ENCODE measurements around the gene DEUP1. TPM values are rescaled to one million over a fixed set of nuclear protein-coding genes. Genes with fewer than 3 reads are reported as not detected.

Gene DEUP1
- total RNA-seq, 4 donors from 2014 or later = not detected

GRCh38 chr11:93480756-93481155 is 150.2 kb downstream of the DEUP1 start:
- TF ChIP-seq POLR2A (IDR thresholded peaks at IDR 0.05) = no peak
- TF ChIP-seq, protein P1, sequence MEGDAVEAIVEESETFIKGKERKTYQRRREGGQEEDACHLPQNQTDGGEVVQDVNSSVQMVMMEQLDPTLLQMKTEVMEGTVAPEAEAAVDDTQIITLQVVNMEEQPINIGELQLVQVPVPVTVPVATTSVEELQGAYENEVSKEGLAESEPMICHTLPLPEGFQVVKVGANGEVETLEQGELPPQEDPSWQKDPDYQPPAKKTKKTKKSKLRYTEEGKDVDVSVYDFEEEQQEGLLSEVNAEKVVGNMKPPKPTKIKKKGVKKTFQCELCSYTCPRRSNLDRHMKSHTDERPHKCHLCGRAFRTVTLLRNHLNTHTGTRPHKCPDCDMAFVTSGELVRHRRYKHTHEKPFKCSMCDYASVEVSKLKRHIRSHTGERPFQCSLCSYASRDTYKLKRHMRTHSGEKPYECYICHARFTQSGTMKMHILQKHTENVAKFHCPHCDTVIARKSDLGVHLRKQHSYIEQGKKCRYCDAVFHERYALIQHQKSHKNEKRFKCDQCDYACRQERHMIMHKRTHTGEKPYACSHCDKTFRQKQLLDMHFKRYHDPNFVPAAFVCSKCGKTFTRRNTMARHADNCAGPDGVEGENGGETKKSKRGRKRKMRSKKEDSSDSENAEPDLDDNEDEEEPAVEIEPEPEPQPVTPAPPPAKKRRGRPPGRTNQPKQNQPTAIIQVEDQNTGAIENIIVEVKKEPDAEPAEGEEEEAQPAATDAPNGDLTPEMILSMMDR (IDR thresholded peaks at IDR 0.05) = no peak
- no peak for DNase-seq (ENCODE audit: low spot score in 2 of 2)
- intact Hi-C loops (cut with DNase I; ENCODE audit: low total_unique reads) = no loop called here
- H3K4me3 ChIP-seq (ENCODE audit: low read depth, poor library complexity, severe bottlenecking) = no peak overlapping the region
- 89 to 96% methylated on average over 1 of the region's 1 CpG for WGBS, 2 donors

- intact Hi-C loops (cut with DNase I; ENCODE audit: low total_unique reads) = no loop called here
- DNase-seq (ENCODE audit: low spot score in 2 of 2) = no peak
- 70 to 78% methylated on average over 13 to 16 of the region's 16 CpGs for WGBS, 2 donors
- H3K4me3 ChIP-seq (ENCODE audit: low read depth, poor library complexity, severe bottlenecking) = no peak overlapping the region
- TF ChIP-seq, protein P1 (IDR thresholded peaks at IDR 0.05) = no peak
- TF ChIP-seq POLR2A (IDR thresholded peaks at IDR 0.05) = no peak
Measured at GRCh38 chr11:93481279-93481678, 150.7 kb downstream of the DEUP1 start.

DNA sequence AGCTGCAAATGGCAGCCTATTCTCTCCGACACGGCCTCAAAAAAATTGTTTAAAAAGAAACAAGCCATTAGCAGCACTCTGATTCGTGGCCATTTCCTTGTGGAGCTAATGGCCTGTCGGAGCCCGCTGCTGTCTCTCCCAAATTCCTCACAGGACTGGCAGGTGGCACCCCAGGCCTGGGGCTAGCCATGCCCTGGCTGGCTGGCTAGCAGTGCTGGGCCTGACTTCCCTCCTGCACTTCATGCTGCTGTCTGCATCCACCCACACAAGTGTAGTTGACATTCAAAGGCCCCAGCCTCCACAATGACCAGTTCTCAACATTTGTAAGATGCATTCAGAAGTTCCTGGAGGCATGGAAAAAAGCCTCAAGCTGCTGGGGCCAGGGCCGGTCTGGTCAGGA is 151.2 kb downstream of the DEUP1 start:
- TF ChIP-seq POLR2A (IDR thresholded peaks at IDR 0.05) = no peak
- TF ChIP-seq, protein P1 (IDR thresholded peaks at IDR 0.05) = no peak
- H3K4me3 ChIP-seq (ENCODE audit: low read depth, poor library complexity, severe bottlenecking) = no peak overlapping the region
- intact Hi-C loops (cut with DNase I; ENCODE audit: low total_unique reads) = no loop called here
- DNase-seq (ENCODE audit: low spot score in 2 of 2) = no peak
- WGBS, 2 donors = 60 to 74% methylated on average over 6 of the region's 6 CpGs

DNA sequence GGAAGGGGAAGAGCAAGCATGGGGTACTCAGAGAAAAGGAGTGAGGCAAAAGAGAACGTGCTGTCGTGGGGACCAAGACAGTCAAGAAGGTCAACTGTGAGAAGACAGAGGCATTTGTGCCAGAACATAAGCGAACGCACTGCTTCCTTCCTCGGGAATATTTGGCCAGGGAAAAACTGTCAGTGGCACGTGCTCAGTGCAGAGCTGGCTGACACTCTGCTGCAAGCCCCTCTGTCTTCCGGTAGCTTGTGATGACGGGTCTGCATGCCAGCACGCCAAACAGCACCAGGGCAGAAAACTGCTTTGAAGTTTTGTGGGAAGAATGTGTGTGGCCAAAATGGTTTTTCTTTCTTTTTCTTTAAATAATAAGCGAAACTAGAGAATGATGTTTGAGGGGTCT is 152.0 kb downstream of the DEUP1 start:
- DNase-seq (ENCODE audit: low spot score in 2 of 2) = no peak
- H3K4me3 ChIP-seq (ENCODE audit: low read depth, poor library complexity, severe bottlenecking) = no peak overlapping the region
- intact Hi-C loops (cut with DNase I; ENCODE audit: low total_unique reads) = no loop called here
- 65 to 73% methylated on average over 10 of the region's 10 CpGs for WGBS, 2 donors
- no peak for TF ChIP-seq POLR2A (IDR thresholded peaks at IDR 0.05)
- TF ChIP-seq, protein P1 (IDR thresholded peaks at IDR 0.05) = no peak

GRCh38 chr11:93484716-93485115 is 154.2 kb downstream of the DEUP1 start:
- no peak for DNase-seq (ENCODE audit: low spot score in 2 of 2)
- intact Hi-C loops (cut with DNase I; ENCODE audit: low total_unique reads) = no loop called here
- H3K4me3 ChIP-seq (ENCODE audit: low read depth, poor library complexity, severe bottlenecking) = no peak overlapping the region
- TF ChIP-seq, protein P1 (IDR thresholded peaks at IDR 0.05) = no peak
- TF ChIP-seq POLR2A (IDR thresholded peaks at IDR 0.05) = no peak
- WGBS, 2 donors = 60 to 69% methylated on average over 3 of the region's 3 CpGs

- 97 to 100% methylated on average over 1 to 2 of the region's 2 CpGs for WGBS, 2 donors
- intact Hi-C loops (cut with DNase I; ENCODE audit: low total_unique reads) = no loop called here
- no peak for TF ChIP-seq POLR2A (IDR thresholded peaks at IDR 0.05)
- TF ChIP-seq, protein P1 (IDR thresholded peaks at IDR 0.05) = no peak
- no peak overlapping the region for H3K4me3 ChIP-seq (ENCODE audit: low read depth, poor library complexity, severe bottlenecking)
- DNase-seq (ENCODE audit: low spot score in 2 of 2) = no peak
Measured at GRCh38 chr11:93485983-93486382, 155.4 kb downstream of the DEUP1 start.
